ENCODE data around the gene DCLRE1C.

- TF ChIP-seq, protein P1, sequence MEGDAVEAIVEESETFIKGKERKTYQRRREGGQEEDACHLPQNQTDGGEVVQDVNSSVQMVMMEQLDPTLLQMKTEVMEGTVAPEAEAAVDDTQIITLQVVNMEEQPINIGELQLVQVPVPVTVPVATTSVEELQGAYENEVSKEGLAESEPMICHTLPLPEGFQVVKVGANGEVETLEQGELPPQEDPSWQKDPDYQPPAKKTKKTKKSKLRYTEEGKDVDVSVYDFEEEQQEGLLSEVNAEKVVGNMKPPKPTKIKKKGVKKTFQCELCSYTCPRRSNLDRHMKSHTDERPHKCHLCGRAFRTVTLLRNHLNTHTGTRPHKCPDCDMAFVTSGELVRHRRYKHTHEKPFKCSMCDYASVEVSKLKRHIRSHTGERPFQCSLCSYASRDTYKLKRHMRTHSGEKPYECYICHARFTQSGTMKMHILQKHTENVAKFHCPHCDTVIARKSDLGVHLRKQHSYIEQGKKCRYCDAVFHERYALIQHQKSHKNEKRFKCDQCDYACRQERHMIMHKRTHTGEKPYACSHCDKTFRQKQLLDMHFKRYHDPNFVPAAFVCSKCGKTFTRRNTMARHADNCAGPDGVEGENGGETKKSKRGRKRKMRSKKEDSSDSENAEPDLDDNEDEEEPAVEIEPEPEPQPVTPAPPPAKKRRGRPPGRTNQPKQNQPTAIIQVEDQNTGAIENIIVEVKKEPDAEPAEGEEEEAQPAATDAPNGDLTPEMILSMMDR (IDR thresholded peaks at IDR 0.05), result no peak
- TF ChIP-seq EZH2 (IDR thresholded peaks at IDR 0.05; ENCODE audit: borderline replicate concordance, insufficient read depth, low read depth, low read length, poor library complexity, severe bottlenecking), result no peak
Observed at GRCh38 chr10:14911801-14912200, 42.1 kb downstream of the DCLRE1C start.

Measured in B cell (primary cell).